Endothelial cell of umbilical vein (primary cell): ENCODE measurements around the gene DAB1.

Experiments used
- CTCF ChIP-seq, 2 donors: IDR thresholded peaks; 1 replicate in 1 of 2; 2 replicates in 1 of 2; pipeline ENCODE4 v1.5.1; 2011; ENCODE audit warnings: low read length in 2 of 2, mild to moderate bottlenecking in 2 of 2, moderate library complexity in 2 of 2, control low read depth in 1 of 2, inconsistent platforms in 1 of 2, low read depth in 1 of 2; ENCODE audit not compliant: insufficient read depth in 1 of 2; ENCODE audit errors: extremely low read depth in 1 of 2
- EZH2 ChIP-seq: IDR thresholded peaks from 2 replicates; pipeline ENCODE4 v1.6.1; 2012; ENCODE audit warnings: borderline replicate concordance, low read depth, mild to moderate bottlenecking, moderate library complexity, low read length, inconsistent platforms; ENCODE audit not compliant: severe bottlenecking
- FOS ChIP-seq: IDR thresholded peaks from 2 replicates; pipeline ENCODE4 v1.6.1; 2011; ENCODE audit warnings: mild to moderate bottlenecking, low read length, moderate library complexity, borderline replicate concordance; ENCODE audit not compliant: insufficient read depth
- POLR2A ChIP-seq: IDR thresholded peaks from 2 replicates; pipeline ENCODE4 v1.6.1; 2012; ENCODE audit warnings: low read depth, mild to moderate bottlenecking, control low read depth, low read length
- POLR2AphosphoS5 ChIP-seq: IDR thresholded peaks from 2 replicates; pipeline ENCODE4 v1.6.1; 2012; ENCODE audit warnings: low read depth, mild to moderate bottlenecking, control low read depth, low read length, moderate library complexity; ENCODE audit not compliant: insufficient read depth

DNA sequence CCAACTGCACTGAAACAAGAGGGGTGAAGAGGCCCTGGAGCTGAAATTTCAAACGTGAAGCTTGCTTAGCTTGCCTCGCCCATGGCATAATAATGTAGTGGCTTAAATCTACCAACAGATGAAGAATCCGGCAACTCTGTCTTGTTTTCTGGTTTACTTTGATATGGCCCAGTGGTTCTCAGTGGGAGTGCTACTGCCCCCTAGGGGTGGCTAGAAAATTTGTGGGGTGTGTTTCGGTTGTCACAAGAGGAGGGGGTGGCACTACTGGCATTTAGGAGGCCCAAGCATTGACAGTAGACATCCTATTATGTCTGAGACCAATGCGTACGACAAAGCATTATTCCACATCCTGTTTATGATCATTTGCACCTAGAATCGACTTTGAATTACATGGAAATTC is 406.1 kb downstream of the DAB1 start:
- TF ChIP-seq POLR2A = no peak
- TF ChIP-seq CTCF (IDR thresholded peaks at IDR 0.05; ENCODE audit: extremely low read depth in 1 of 2, insufficient read depth in 1 of 2, low read depth in 1 of 2, low read length in 2 of 2) = no peak
- TF ChIP-seq POLR2AphosphoS5 = no peak
- no peak for TF ChIP-seq EZH2
- TF ChIP-seq FOS = no peak
